RKO (cell line): ENCODE measurements around the gene SH2D7.

Experiments used
- DNase-seq: peaks from one replicate; pipeline ENCODE4 v3.0.0-alpha.2; 2016; ENCODE audit warnings: low spot score

The SH2D7 gene

GRCh38 chr15:78079298-78080087 lies 12.9 kb upstream of the SH2D7 start:
- no peak for DNase-seq

DNA sequence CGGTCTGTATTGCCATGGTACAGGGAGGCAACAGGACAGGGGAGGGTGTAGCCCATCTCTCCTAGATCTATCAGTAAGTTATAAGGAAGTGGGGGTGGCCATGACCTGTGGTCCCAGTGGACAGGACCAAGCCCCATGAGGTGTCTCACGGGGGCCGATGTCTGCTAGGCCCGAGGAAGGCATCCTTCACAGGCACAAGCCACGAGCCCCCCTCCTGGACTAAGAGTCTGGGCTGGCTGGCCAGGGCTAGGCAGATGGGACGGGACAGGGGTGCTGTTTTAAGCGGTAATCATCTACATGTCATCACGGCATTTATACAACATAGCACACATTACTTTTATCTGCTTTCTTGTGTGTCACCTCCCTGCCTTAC lies 12.3 kb upstream of the SH2D7 start:
- no peak for DNase-seq

- no peak for DNase-seq
Measured at GRCh38 chr15:78082106-78082742, 10.1 kb upstream of the SH2D7 start.

DNA sequence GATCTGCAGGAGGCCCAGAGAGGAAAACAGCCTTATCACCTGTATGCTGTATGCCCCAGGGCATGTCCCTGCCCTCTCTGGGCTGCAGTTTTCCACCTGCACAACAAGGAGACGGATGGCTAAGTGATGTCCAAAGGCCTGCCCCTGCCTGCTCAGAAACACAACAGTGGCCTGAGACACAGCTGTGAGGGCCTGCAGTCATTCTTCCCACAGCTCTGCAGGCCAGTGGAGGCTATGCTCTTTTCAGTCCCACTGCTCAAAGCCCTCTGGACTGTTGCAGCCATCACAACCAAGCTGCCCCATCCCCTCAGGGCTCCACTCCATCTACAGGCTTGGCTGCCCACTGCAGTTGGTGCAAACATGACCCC lies 9.6 kb upstream of the SH2D7 start:
- DNase-seq, result no peak

GRCh38 chr15:78083186-78083585 lies 9.2 kb upstream of the SH2D7 start:
- no peak for DNase-seq

GRCh38 chr15:78083687-78084448 lies 8.5 kb upstream of the SH2D7 start:
- no peak for DNase-seq

GRCh38 chr15:78084449-78084750 lies 8.0 kb upstream of the SH2D7 start:
- no peak for DNase-seq

DNA sequence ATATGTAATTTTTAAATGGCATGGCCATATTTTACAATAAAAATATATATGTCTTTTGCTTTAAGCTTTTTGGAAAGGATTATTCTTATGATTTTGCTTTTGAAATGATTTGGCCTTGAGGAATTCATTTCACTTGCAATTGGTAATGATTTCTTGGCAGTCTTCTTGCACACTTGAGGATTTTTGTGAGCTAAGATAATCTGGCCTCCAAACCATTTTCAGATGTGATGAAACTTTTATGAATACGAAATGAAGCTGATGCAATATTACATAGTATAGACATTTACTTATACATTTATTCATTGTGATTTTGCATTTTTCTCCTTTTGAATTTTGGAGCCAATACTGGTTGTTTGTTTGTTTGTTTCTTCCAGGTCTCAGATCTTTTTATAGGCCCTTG lies 6.4 kb upstream of the SH2D7 start:
- no peak for DNase-seq

GRCh38 chr15:78087951-78088772 lies 4.2 kb upstream of the SH2D7 start:
- no peak for DNase-seq

DNA sequence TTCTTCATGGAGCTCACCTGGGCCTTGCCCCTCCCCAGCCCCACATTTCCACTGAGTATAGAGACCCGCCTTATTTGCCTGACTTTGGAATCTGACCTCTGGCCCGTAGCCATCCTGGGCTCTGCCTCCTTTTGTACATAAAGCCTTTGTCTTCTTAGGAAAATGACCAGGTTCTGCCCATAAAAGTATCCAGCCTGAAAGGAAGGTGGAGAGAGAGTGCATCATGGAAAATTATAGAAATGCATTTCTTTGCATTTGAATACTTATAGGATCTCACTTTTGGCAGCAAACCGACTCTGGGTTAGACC lies 3.6 kb upstream of the SH2D7 start:
- DNase-seq, result no peak

GRCh38 chr15:78090422-78091063 lies 1.8 kb upstream of the SH2D7 start:
- DNase-seq, result no peak

DNA sequence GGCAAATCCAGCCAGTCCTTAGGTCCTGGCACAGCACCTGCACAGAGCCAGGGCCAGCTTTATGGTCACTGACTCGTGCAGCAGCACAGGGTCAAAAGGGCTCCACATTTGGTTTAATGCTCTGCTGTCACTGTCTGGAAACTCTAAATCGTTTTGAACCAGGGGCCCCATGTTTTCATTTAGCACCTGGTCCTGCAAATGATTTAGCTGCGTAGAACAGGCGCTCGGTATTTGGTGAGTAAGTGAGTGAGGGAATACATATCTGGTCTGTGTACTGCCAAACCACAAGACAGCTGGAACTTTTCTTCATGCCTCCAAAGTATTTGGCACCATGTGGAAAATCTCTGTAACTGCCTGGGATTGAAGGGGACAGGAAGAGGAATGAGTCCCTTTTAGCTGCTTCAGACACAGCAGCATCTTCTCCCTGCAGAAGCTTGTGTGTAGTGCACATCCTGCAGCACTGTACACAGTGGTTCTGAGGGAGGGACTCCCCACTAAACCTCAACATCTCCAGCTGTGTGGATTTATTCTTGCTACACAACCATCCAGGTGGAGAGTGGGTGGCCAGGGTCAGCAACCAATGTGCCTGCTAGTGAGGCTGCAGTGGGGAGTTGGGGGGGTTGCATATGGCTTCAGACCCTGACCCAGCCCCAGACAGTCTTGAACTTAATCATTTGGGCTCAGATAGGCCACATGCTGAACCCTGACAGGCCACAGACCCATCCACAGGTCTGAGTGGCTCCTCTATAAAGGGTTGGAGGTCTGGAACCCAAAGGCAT lies 1.1 kb downstream of the SH2D7 start:
- DNase-seq, result no peak

DNA sequence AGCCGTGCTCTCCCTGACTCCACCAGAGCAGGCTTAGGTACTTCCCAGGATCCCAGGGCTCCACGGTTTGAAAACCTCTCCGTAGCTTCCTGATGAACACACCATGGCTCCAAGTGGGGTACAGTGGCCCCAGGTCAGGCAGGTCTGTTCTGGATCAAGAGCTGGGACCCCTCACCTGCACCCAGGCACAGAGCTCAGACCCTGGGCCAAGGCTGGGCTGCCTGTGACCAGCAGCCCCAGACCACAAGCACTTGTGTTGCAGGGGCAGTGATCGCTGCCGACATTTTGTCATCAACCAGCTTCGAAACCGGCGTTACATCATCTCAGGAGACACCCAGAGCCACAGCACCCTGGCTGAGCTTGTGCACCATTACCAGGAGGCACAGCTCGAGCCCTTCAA lies 5.3 kb downstream of the SH2D7 start:
- DNase-seq, result no peak

- DNase-seq, result no peak
Measured at GRCh38 chr15:78098131-78098755, 5.9 kb downstream of the SH2D7 start.

DNA sequence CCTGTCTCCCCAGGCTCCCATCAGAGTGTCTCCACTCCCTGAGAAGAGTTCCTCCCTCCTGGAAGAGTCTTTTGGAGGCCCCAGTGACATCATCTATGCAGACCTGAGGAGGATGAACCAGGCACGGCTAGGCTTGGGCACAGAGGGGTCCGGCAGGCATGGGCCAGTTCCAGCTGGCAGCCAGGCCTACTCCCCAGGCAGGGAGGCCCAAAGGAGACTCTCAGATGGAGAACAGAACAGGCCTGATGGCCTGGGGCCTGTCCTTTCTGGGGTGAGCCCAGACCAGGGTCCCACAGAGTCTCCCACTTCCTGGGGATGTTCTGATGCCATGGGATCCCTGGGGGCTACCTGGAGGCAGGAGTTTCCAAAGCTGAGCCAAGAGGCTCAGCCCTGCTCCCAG lies 8.5 kb downstream of the SH2D7 start:
- DNase-seq, result no peak

GRCh38 chr15:78101423-78102105 lies 9.2 kb downstream of the SH2D7 start:
- no peak for DNase-seq

GRCh38 chr15:78102211-78102610 lies 9.8 kb downstream of the SH2D7 start:
- no peak for DNase-seq

GRCh38 chr15:78102741-78103140 lies 10.4 kb downstream of the SH2D7 start:
- no peak for DNase-seq

- DNase-seq, result no peak
Measured at GRCh38 chr15:78103406-78104118, 11.2 kb downstream of the SH2D7 start.

DNA sequence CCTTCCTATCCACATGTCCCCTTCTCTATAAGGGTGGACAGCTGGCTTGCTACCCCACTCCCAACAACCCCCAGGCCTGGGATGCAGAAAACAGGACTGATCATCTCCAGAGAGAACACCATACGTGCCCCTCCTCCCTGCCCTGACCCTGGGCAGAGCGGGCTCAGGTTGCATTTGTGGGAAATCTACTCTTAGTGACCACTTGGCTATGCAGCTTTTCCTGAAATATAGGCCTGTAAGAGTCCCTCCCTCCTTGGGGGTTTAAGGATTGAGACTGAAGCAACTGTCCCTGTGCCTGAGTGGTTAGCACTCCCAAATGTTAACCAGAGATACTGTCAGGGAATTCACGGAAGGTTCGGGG lies 11.7 kb downstream of the SH2D7 start:
- no peak for DNase-seq
